ENCODE data around the gene ALG14.

DNA sequence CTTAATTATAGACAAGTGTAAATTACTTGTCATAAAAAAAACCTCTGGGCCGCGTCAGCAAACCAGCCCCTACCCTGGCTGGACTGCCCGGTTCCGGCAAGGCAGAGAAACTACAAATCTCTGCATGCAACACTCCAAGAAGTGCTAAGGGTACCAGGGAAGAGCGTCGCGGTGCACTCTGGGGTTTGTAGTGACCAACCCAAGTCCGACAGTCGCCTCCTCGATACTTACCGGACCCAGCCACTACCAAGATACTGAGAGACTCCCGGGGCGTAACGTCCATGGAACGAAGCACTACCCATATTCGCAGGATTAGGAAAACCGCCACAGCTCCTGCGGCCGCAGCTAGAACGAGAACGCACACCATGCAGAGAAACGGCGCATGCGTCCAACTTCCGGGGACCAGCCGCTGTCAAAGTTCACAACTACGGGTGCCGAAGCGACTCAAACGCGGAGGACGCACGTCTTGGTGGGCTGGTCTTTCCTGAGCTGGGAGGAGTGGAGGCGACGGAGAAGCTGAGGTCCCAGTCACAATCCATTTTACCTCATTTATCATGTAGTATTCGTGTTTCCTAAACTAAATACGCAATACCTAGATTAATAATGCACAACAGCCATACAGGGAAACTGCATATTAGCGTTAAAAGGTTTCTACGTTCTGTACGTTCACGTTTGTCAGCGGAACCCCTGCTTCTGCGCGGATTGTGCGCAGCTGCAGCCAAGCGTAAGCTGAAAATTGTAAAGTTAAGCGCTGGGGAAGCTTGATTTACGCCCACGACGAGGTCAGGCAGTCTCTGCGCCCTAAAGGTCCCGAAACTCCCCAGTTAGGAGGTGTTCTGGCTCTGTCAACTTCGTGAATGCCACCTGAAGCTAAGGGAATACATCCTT, at the start of gene ALG14:
- TF ChIP-seq, protein P1, sequence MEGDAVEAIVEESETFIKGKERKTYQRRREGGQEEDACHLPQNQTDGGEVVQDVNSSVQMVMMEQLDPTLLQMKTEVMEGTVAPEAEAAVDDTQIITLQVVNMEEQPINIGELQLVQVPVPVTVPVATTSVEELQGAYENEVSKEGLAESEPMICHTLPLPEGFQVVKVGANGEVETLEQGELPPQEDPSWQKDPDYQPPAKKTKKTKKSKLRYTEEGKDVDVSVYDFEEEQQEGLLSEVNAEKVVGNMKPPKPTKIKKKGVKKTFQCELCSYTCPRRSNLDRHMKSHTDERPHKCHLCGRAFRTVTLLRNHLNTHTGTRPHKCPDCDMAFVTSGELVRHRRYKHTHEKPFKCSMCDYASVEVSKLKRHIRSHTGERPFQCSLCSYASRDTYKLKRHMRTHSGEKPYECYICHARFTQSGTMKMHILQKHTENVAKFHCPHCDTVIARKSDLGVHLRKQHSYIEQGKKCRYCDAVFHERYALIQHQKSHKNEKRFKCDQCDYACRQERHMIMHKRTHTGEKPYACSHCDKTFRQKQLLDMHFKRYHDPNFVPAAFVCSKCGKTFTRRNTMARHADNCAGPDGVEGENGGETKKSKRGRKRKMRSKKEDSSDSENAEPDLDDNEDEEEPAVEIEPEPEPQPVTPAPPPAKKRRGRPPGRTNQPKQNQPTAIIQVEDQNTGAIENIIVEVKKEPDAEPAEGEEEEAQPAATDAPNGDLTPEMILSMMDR (conservative IDR thresholded peaks at IDR 0.05) = no peak
- peak; percentile 55; the same call in 1 of the 2 replicates for TF ChIP-seq ZFX (IDR thresholded peaks at IDR 0.05)
